NB4 (cell line): ENCODE results near the gene SORT1.
"Not testable (repeated sequence)": the region's sequence is repeated elsewhere in the genome, so short reads cannot be mapped to it uniquely, and the experiment has no call there.

ENCODE experiments used
- DNase-seq: peaks from one replicate; pipeline ENCODE4 v3.0.0; 2010; ENCODE audit warnings: low read depth
- H3K4me3 ChIP-seq: one replicate; pipeline ENCODE4 v1.5.1; 2011; ENCODE audit warnings: mild to moderate bottlenecking, low read depth, low read length, moderate library complexity
- MYC ChIP-seq: IDR thresholded peaks from 2 replicates; pipeline ENCODE4 v1.6.1; 2011; ENCODE audit warnings: low read depth, low read length
- POLR2A ChIP-seq: IDR thresholded peaks from 2 replicates; pipeline ENCODE4 v1.6.1; 2011; ENCODE audit warnings: mild to moderate bottlenecking; ENCODE audit not compliant: insufficient read length; ENCODE audit errors: extremely low read depth
- TF ChIP-seq, protein P1 (sequence below): IDR thresholded peaks from 2 replicates; pipeline ENCODE4 v1.6.1; 2011; ENCODE audit warnings: low read depth, low read length
- TF ChIP-seq, protein P2 (sequence below): IDR thresholded peaks from one replicate; pipeline ENCODE4 v1.5.1; 2012; ENCODE audit warnings: low read depth, low read length

Gene SORT1

GRCh38 chr1:109399326-109399957, 1.7 kb upstream of the SORT1 start:
- DNase-seq, result peak; percentile 67
- H3K4me3 ChIP-seq, result no peak overlapping the region

GRCh38 chr1:109398343-109399225, 866 bp upstream of the SORT1 start:
- no peak for DNase-seq
- H3K4me3 ChIP-seq, result no peak overlapping the region
- TF ChIP-seq, protein P1, sequence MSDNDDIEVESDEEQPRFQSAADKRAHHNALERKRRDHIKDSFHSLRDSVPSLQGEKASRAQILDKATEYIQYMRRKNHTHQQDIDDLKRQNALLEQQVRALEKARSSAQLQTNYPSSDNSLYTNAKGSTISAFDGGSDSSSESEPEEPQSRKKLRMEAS, result no peak
- TF ChIP-seq, protein P2, sequence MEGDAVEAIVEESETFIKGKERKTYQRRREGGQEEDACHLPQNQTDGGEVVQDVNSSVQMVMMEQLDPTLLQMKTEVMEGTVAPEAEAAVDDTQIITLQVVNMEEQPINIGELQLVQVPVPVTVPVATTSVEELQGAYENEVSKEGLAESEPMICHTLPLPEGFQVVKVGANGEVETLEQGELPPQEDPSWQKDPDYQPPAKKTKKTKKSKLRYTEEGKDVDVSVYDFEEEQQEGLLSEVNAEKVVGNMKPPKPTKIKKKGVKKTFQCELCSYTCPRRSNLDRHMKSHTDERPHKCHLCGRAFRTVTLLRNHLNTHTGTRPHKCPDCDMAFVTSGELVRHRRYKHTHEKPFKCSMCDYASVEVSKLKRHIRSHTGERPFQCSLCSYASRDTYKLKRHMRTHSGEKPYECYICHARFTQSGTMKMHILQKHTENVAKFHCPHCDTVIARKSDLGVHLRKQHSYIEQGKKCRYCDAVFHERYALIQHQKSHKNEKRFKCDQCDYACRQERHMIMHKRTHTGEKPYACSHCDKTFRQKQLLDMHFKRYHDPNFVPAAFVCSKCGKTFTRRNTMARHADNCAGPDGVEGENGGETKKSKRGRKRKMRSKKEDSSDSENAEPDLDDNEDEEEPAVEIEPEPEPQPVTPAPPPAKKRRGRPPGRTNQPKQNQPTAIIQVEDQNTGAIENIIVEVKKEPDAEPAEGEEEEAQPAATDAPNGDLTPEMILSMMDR, result no peak
- no peak for TF ChIP-seq POLR2A
- no peak for TF ChIP-seq MYC

More at GRCh38 chr1:109399326-109399957, 1.7 kb upstream of the SORT1 start:
- TF ChIP-seq POLR2A (no peak), MYC (no peak)
- TF ChIP-seq, protein P2, result peak; percentile 8
- TF ChIP-seq, protein P1, result no peak

- TF ChIP-seq MYC (no peak), POLR2A (no peak)
- TF ChIP-seq, protein P2, result no peak
- TF ChIP-seq, protein P1, result no peak
- no peak for DNase-seq
- H3K4me3 ChIP-seq, result no peak overlapping the region
Observed at GRCh38 chr1:109396871-109397580, 692 bp downstream of the SORT1 start.

DNA sequence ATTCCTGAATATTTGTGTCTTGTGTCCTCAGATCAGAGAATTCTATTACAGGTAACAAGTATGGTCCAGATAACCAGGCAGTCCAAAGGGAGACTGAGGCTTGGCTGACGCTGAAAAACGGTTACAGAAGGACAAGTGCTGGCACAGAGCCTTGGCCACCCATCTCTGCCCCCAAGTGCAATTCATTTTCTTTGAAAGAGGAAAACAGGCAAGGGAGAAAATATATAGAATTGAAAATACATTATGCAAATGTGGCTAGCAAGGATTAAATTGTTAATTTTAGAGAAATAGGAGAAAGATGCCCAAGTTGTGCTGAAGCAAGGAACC, 1.2 kb downstream of the SORT1 start:
- H3K4me3 ChIP-seq, result no peak overlapping the region
- TF ChIP-seq, protein P2, result no peak
- TF ChIP-seq, protein P1, result no peak
- TF ChIP-seq POLR2A (no peak), MYC (no peak)
- DNase-seq, result no peak

DNA sequence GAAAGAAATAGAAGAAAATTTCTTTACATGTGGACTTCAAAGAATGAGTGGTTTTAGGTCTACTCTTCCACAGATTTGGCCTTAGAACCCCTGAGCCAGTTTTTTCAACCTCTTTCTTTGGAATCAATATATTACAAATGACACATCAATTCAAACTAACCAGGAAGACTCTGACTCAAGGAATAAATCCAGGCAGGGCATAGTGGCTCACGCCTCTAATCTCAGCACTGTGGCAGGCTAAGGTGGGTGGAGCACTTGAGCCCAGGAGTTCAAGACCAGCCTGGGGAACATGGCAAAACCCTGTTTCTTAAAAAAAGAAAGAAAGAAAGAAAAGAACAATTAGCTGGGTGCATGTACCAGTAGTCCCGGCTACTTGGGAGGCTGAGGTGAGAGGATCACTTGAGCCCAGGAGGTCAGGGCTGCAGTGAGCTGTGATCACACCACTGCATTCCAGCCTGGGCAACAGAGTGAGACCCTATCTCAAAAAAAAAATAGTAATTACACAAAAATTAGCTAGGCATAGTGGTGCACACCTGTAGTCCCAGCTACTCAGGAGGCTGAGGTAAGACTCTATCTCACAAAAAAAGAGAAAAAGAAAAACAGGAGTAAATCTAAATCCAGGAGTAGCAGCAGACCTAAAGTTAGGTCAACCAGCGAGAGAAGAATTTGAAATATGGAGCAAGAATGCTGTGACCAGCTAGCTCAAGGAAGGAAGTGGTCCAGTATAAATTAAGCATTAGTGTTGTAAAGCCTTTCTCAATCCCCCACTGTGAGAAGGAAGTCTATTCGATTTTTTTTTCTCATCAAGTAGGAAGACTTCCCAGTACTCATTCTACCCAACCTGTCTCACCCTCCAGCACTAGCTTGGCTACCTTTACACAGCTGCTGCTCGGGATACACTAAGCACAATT, 1.9 kb downstream of the SORT1 start:
- H3K4me3 ChIP-seq, result no peak overlapping the region
- TF ChIP-seq MYC, result no peak
- TF ChIP-seq POLR2A, result no peak
- TF ChIP-seq, protein P2, result no peak
- TF ChIP-seq, protein P1, result no peak
- peak; percentile 70 for DNase-seq

DNA sequence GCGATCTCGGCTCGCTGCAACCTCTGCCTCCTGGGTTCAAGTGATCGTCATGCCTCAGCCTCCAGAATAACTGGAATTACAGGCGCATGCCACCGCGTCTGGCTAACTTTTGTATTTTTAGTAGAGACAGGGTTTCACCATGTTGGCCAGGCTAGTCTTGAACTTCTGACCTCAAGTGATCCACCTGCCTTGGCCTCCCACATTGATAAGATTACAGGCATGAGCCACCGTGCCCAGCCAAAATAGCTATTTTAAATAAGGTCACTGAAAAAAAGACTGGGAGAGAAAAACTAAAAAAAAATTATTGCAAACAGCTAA, 2.5 kb downstream of the SORT1 start:
- not testable (repeated sequence) for DNase-seq, H3K4me3 ChIP-seq
